ENCODE data around the gene PRKRIP1. TPM values are rescaled to one million over a fixed set of nuclear protein-coding genes. Genes with fewer than 3 reads are reported as not detected.
A peak's percentile ranks its signal among the peaks of the same experiment; 100 is the strongest.

Gene PRKRIP1
- total and polyA plus RNA-seq, 8 donors, result 9.1 to 40.1 (median 11.6) TPM

GRCh38 chr7:102412548-102412947, 16.4 kb downstream of the PRKRIP1 start:
- ATAC-seq, result peak in 3 of 4 donors; percentile 49 to 66 (median 51)
- peak in 1 of 4 donors; percentile 15 for TF ChIP-seq CTCF (IDR thresholded peaks at IDR 0.05)
- no peak for FAIRE-seq
- no peak overlapping the region for H3K4me3 ChIP-seq
- H3K4me1 ChIP-seq, result no peaks in the 10 kb centered on the region
- 64 to 72% methylated on average over 6 of the region's 6 CpGs for WGBS, 2 donors
- intact Hi-C loops (cut with DNase I), result no loop called here
- no peaks in the 10 kb centered on the region for H3K9me3 ChIP-seq
- no peak overlapping the region for H3K27ac ChIP-seq
- DNase-seq, result no peak
- no peaks in the 10 kb centered on the region for H3K27me3 ChIP-seq
- H3K36me3 ChIP-seq, result peaks cover 0 to 22% (median 7%) of the 10 kb centered on the region in 3 donors

- no peaks in the 10 kb centered on the region for H3K27me3 ChIP-seq
- H3K4me3 ChIP-seq, result no peak overlapping the region
- ATAC-seq (no peak), FAIRE-seq (no peak), DNase-seq (no peak)
- no peak for TF ChIP-seq CTCF (IDR thresholded peaks at IDR 0.05)
- peaks cover 0 to 18% (median 4%) of the 10 kb centered on the region in 3 donors for H3K36me3 ChIP-seq
- no peaks in the 10 kb centered on the region for H3K4me1 ChIP-seq
- no peak overlapping the region for H3K27ac ChIP-seq
- intact Hi-C loops (cut with DNase I), result no loop called here
- 76 to 83% methylated on average over 5 of the region's 5 CpGs for WGBS, 2 donors
- H3K9me3 ChIP-seq, result no peaks in the 10 kb centered on the region
Measured at GRCh38 chr7:102413091-102413490, 16.9 kb downstream of the PRKRIP1 start.

- DNase-seq, result no peak
- Histone ChIP-seq H3K4me1 (no peaks in the 10 kb centered on the region), H3K27ac (no peak overlapping the region), H3K27me3 (no peaks in the 10 kb centered on the region), H3K4me3 (no peak overlapping the region), H3K36me3 (peaks cover 0 to 13% (median 4%) of the 10 kb centered on the region in 3 donors), H3K9me3 (no peaks in the 10 kb centered on the region)
- 94 to 95% methylated on average over 4 of the region's 4 CpGs for WGBS, 2 donors
- intact Hi-C loops (cut with DNase I), result no loop called here
- FAIRE-seq, result no peak
- ATAC-seq, result no peak
- no peak for TF ChIP-seq CTCF (IDR thresholded peaks at IDR 0.05)
Measured at GRCh38 chr7:102413611-102414010, 17.4 kb downstream of the PRKRIP1 start.

- intact Hi-C loops (cut with DNase I), result no loop called here
- FAIRE-seq (no peak), DNase-seq (no peak), ATAC-seq (peak in 1 of 4 donors; percentile 17)
- TF ChIP-seq CTCF (IDR thresholded peaks at IDR 0.05), result no peak
- Histone ChIP-seq H3K36me3 (peaks cover 0 to 5% (median 2%) of the 10 kb centered on the region in 3 donors), H3K9me3 (no peaks in the 10 kb centered on the region), H3K4me1 (no peaks in the 10 kb centered on the region), H3K4me3 (no peak overlapping the region), H3K27ac (no peak overlapping the region), H3K27me3 (no peaks in the 10 kb centered on the region)
- WGBS, 2 donors, result 85 to 87% methylated on average over 12 of the region's 12 CpGs
Measured at GRCh38 chr7:102415685-102416225, 19.6 kb downstream of the PRKRIP1 start.

- Histone ChIP-seq H3K36me3 (peaks cover 0 to 5% (median 0%) of the 10 kb centered on the region in 3 donors), H3K27me3 (no peaks in the 10 kb centered on the region), H3K4me1 (no peaks in the 10 kb centered on the region), H3K4me3 (no peak overlapping the region), H3K27ac (no peak overlapping the region), H3K9me3 (no peaks in the 10 kb centered on the region)
- TF ChIP-seq CTCF (IDR thresholded peaks at IDR 0.05), result no peak
- FAIRE-seq (no peak), ATAC-seq (no peak), DNase-seq (no peak)
- intact Hi-C loops (cut with DNase I), result no loop called here
- WGBS, 2 donors, result 90 to 96% methylated on average over 6 of the region's 6 CpGs
Measured at GRCh38 chr7:102416406-102416805, 20.2 kb downstream of the PRKRIP1 start.

Data from pancreas (tissue), 10 donors.